ENCODE data around the gene NUMB. TPM values are rescaled to one million over a fixed set of nuclear protein-coding genes. Genes with fewer than 3 reads are reported as not detected.

Gene NUMB
- total and polyA plus RNA-seq, 2 of the 13 experiments (the other 11 are each of a cell fraction or from before 2014, with no cell fraction given), result 20.3 to 71.1 TPM

DNA sequence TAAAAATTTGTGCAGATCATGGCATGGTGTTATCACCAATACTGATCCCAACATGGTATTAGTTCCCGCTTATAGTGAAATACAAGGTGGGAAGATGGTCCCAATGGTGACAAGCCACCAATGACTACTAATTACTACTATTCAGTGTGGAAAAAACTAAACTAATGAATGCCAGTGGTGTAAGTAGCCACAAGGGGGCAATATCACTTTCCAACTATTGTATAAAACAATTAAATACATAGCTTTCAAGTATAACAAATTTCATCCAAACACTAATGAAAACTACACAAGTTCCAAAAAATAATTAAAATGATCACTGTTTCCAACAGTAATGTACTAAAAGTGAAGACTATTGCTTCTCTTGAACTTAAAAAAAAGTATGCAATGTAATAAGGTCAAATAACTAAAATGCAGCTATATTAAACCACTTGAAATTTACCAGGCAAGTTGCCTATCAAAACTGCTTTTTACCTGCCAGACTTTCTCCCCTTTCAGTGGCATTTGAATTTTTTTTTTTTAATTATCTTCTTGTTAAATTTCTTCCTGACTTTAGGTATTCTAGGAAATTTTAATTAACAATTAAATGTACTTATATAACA, 163.0 kb downstream of the NUMB start (continued):
- TF ChIP-seq, protein P1, sequence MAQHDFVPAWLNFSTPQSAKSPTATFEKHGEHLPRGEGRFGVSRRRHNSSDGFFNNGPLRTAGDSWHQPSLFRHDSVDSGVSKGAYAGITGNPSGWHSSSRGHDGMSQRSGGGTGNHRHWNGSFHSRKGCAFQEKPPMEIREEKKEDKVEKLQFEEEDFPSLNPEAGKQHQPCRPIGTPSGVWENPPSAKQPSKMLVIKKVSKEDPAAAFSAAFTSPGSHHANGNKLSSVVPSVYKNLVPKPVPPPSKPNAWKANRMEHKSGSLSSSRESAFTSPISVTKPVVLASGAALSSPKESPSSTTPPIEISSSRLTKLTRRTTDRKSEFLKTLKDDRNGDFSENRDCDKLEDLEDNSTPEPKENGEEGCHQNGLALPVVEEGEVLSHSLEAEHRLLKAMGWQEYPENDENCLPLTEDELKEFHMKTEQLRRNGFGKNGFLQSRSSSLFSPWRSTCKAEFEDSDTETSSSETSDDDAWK (CRISPR knock-in tag; IDR thresholded peaks at IDR 0.05), result no peak
- TF ChIP-seq, protein P2, sequence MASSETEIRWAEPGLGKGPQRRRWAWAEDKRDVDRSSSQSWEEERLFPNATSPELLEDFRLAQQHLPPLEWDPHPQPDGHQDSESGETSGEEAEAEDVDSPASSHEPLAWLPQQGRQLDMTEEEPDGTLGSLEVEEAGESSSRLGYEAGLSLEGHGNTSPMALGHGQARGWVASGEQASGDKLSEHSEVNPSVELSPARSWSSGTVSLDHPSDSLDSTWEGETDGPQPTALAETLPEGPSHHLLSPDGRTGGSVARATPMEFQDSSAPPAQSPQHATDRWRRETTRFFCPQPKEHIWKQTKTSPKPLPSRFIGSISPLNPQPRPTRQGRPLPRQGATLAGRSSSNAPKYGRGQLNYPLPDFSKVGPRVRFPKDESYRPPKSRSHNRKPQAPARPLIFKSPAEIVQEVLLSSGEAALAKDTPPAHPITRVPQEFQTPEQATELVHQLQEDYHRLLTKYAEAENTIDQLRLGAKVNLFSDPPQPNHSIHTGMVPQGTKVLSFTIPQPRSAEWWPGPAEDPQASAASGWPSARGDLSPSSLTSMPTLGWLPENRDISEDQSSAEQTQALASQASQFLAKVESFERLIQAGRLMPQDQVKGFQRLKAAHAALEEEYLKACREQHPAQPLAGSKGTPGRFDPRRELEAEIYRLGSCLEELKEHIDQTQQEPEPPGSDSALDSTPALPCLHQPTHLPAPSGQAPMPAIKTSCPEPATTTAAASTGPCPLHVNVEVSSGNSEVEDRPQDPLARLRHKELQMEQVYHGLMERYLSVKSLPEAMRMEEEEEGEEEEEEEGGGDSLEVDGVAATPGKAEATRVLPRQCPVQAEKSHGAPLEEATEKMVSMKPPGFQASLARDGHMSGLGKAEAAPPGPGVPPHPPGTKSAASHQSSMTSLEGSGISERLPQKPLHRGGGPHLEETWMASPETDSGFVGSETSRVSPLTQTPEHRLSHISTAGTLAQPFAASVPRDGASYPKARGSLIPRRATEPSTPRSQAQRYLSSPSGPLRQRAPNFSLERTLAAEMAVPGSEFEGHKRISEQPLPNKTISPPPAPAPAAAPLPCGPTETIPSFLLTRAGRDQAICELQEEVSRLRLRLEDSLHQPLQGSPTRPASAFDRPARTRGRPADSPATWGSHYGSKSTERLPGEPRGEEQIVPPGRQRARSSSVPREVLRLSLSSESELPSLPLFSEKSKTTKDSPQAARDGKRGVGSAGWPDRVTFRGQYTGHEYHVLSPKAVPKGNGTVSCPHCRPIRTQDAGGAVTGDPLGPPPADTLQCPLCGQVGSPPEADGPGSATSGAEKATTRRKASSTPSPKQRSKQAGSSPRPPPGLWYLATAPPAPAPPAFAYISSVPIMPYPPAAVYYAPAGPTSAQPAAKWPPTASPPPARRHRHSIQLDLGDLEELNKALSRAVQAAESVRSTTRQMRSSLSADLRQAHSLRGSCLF (CRISPR knock-in tag; IDR thresholded peaks at IDR 0.05; ENCODE audit: borderline replicate concordance), result no peak
- TF ChIP-seq ARID2 (CRISPR knock-in tag; IDR thresholded peaks at IDR 0.05; ENCODE audit: borderline replicate concordance), result no peak
- no peak for TF ChIP-seq ZSCAN12 (CRISPR knock-in tag; IDR thresholded peaks at IDR 0.05)
- no peak for TF ChIP-seq PHB2 (IDR thresholded peaks at IDR 0.05; ENCODE audit: partially characterized antibody)
- no peak for TF ChIP-seq HDAC6 (IDR thresholded peaks at IDR 0.05; ENCODE audit: low read depth, low read length)
- no peak for TF ChIP-seq HES4 (CRISPR knock-in tag; IDR thresholded peaks at IDR 0.05; ENCODE audit: borderline replicate concordance)
- TF ChIP-seq ZNF234 (CRISPR knock-in tag; conservative IDR thresholded peaks at IDR 0.05), result no peak
- TF ChIP-seq FOXP1 (IDR thresholded peaks at IDR 0.05), result no peak
- TF ChIP-seq FOXP1 (CRISPR knock-in tag; IDR thresholded peaks at IDR 0.05), result no peak
- TF ChIP-seq, protein P3, sequence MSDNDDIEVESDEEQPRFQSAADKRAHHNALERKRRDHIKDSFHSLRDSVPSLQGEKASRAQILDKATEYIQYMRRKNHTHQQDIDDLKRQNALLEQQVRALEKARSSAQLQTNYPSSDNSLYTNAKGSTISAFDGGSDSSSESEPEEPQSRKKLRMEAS (IDR thresholded peaks at IDR 0.05), result no peak
- TF ChIP-seq STAG1 (CRISPR knock-in tag; IDR thresholded peaks at IDR 0.05), result peak; percentile 58
